GM21526 (cell line): ENCODE measurements around the gene CHSY1.
"Not testable (repeated sequence)": the region's sequence is repeated elsewhere in the genome, so short reads cannot be mapped to it uniquely, and the experiment has no call there.

Experiments
- ATAC-seq: cut with Tn5 transposase; IDR thresholded peaks from one replicate; pipeline ENCODE4 v1.9.1; 2021; ENCODE audit warnings: moderate library complexity; ENCODE audit not compliant: unreplicated experiment, low FRiP score

The CHSY1 gene

GRCh38 chr15:101251830-101252820, at the start of gene CHSY1:
Gene CHSY1, minus strand, starts transcription at chr15:101252048. Its CDS starts 592 bp downstream, at chr15:101251456.
- ATAC-seq = peak; percentile 62

- no peak for ATAC-seq
Observed at GRCh38 chr15:101296418-101297405, 44.9 kb upstream of the CHSY1 start.

- ATAC-seq = no peak
Observed at GRCh38 chr15:101295607-101296161, 43.8 kb upstream of the CHSY1 start.

- ATAC-seq = peak; percentile 71
Observed at GRCh38 chr15:101294731-101295606, 43.1 kb upstream of the CHSY1 start, which contains the start of gene SNRPA1. Gene SNRPA1, minus strand, starts transcription at chr15:101295248. Its CDS starts 70 bp downstream, at chr15:101295178.

- no peak for ATAC-seq
Observed at GRCh38 chr15:101293122-101293521, 41.3 kb upstream of the CHSY1 start.

GRCh38 chr15:101288905-101289513, 37.2 kb upstream of the CHSY1 start:
- ATAC-seq = no peak

GRCh38 chr15:101287342-101287741, 35.5 kb upstream of the CHSY1 start:
- not testable (repeated sequence) for ATAC-seq

- ATAC-seq = no peak
Observed at GRCh38 chr15:101286471-101287114, 34.7 kb upstream of the CHSY1 start.

- ATAC-seq = no peak
Observed at GRCh38 chr15:101283931-101284330, 32.1 kb upstream of the CHSY1 start.

- no peak for ATAC-seq
Observed at GRCh38 chr15:101280007-101280406, 28.2 kb upstream of the CHSY1 start.

GRCh38 chr15:101277943-101278564, 26.2 kb upstream of the CHSY1 start:
- no peak for ATAC-seq

GRCh38 chr15:101277038-101277822, 25.4 kb upstream of the CHSY1 start, which contains the start of gene SELENOS:
Gene SELENOS, minus strand, starts transcription at chr15:101277485. Its CDS starts 68 bp downstream, at chr15:101277417.
- ATAC-seq = peak; percentile 85

- ATAC-seq = peak; percentile 41
Observed at GRCh38 chr15:101276501-101277037, 24.7 kb upstream of the CHSY1 start.

GRCh38 chr15:101275018-101275417, 23.2 kb upstream of the CHSY1 start:
- peak; percentile 25 for ATAC-seq

- no peak for ATAC-seq
Observed at GRCh38 chr15:101273534-101273933, 21.7 kb upstream of the CHSY1 start.

GRCh38 chr15:101272584-101272983, 20.7 kb upstream of the CHSY1 start:
- no peak for ATAC-seq
